Hematopoietic multipotent progenitor cell treated with erythropoietin and hydrocortisone succinate and interleukin-3 and kit ligand, for 15 days (in vitro differentiated cells): ENCODE measurements around the gene SCARB2.
A peak's percentile ranks its signal among the peaks of the same experiment; 100 is the strongest.

Experiments used
- DNase-seq: peaks from one replicate; pipeline ENCODE4 v3.0.0-alpha.2; 2015; ENCODE audit warnings: low spot score

The SCARB2 gene

GRCh38 chr4:76224171-76224570 lies 10.5 kb upstream of the SCARB2 start:
- no peak for DNase-seq

GRCh38 chr4:76219299-76220055 lies 5.9 kb upstream of the SCARB2 start:
- DNase-seq = no peak

- no peak for DNase-seq
These were observed 3.6 kb upstream of the SCARB2 start for GRCh38 chr4:76216975-76217814.

- DNase-seq = no peak
These were observed 2.9 kb upstream of the SCARB2 start for GRCh38 chr4:76216524-76216923.

- DNase-seq = peak; percentile 29
These were observed 1.5 kb upstream of the SCARB2 start for GRCh38 chr4:76215077-76215476.

- DNase-seq = no peak
These were observed 602 bp upstream of the SCARB2 start for GRCh38 chr4:76214177-76214675.

GRCh38 chr4:76212851-76213414 lies 691 bp downstream of the SCARB2 start:
- DNase-seq = no peak

GRCh38 chr4:76211769-76212708 lies 1.6 kb downstream of the SCARB2 start:
- no peak for DNase-seq

- no peak for DNase-seq
These were observed 3.2 kb downstream of the SCARB2 start for GRCh38 chr4:76210452-76210851.

GRCh38 chr4:76209881-76210280 lies 3.7 kb downstream of the SCARB2 start:
- no peak for DNase-seq

- no peak for DNase-seq
These were observed 5.4 kb downstream of the SCARB2 start for GRCh38 chr4:76208005-76208765.

- DNase-seq = no peak
These were observed 6.1 kb downstream of the SCARB2 start for GRCh38 chr4:76207549-76207948.

GRCh38 chr4:76206222-76206942 lies 7.2 kb downstream of the SCARB2 start:
- no peak for DNase-seq

- DNase-seq = no peak
These were observed 8.1 kb downstream of the SCARB2 start for GRCh38 chr4:76205476-76205875.

- no peak for DNase-seq
These were observed 8.7 kb downstream of the SCARB2 start for GRCh38 chr4:76204936-76205335.

- no peak for DNase-seq
These were observed 10.1 kb downstream of the SCARB2 start for GRCh38 chr4:76203541-76203940.

- DNase-seq = no peak
These were observed 12.3 kb downstream of the SCARB2 start for GRCh38 chr4:76201276-76201675.

- DNase-seq = peak; percentile 58
These were observed 12.8 kb downstream of the SCARB2 start for GRCh38 chr4:76200771-76201231.

- peak; percentile 39 for DNase-seq
These were observed 13.9 kb downstream of the SCARB2 start for GRCh38 chr4:76199664-76200211.
